SK-N-SH (cell line): Measurements from ENCODE around the gene PDE6A.

Experiments
- EP300 ChIP-seq, 2 experiments: IDR thresholded peaks; 2 replicates each; pipeline versions ENCODE4 v1.4.0 to v1.6.1; 2012; ENCODE audit warnings: borderline replicate concordance in 1 of 2, low read depth in 1 of 2, low read length in 1 of 2
- FOXJ3 ChIP-seq: sonication (generic); formaldehyde crosslinking; IDR thresholded peaks from 2 replicates; pipeline ENCODE4 v1.5.1; 2020; ENCODE audit warnings: mild to moderate bottlenecking, missing genetic modification reagents
- MXI1 ChIP-seq: IDR thresholded peaks from 2 replicates; pipeline ENCODE4 v1.6.1; 2012; ENCODE audit warnings: mild to moderate bottlenecking, low read depth, low read length, improper control_type of control experiment
- TCF12 ChIP-seq: IDR thresholded peaks from 2 replicates; pipeline ENCODE4 v1.4.0; 2012
- TEAD4 ChIP-seq: IDR thresholded peaks from 2 replicates; pipeline ENCODE4 v1.4.0; 2012; ENCODE audit warnings: mild to moderate bottlenecking, borderline replicate concordance; ENCODE audit not compliant: insufficient read depth
- TF ChIP-seq, protein P1 (sequence below): fragments of 200-600 bp; sonication (generic); IDR thresholded peaks from 2 replicates; pipeline ENCODE4 v1.6.1; 2017; ENCODE audit warnings: antibody characterized with exemption, mild to moderate bottlenecking, moderate library complexity

GRCh38 chr5:149847611-149848010 is 97.0 kb downstream of the PDE6A start:
- TF ChIP-seq, protein P1, sequence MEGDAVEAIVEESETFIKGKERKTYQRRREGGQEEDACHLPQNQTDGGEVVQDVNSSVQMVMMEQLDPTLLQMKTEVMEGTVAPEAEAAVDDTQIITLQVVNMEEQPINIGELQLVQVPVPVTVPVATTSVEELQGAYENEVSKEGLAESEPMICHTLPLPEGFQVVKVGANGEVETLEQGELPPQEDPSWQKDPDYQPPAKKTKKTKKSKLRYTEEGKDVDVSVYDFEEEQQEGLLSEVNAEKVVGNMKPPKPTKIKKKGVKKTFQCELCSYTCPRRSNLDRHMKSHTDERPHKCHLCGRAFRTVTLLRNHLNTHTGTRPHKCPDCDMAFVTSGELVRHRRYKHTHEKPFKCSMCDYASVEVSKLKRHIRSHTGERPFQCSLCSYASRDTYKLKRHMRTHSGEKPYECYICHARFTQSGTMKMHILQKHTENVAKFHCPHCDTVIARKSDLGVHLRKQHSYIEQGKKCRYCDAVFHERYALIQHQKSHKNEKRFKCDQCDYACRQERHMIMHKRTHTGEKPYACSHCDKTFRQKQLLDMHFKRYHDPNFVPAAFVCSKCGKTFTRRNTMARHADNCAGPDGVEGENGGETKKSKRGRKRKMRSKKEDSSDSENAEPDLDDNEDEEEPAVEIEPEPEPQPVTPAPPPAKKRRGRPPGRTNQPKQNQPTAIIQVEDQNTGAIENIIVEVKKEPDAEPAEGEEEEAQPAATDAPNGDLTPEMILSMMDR: no peak
- no peak for TF ChIP-seq EP300 (IDR thresholded peaks at IDR 0.05; ENCODE audit: borderline replicate concordance in 1 of 2, low read depth in 1 of 2, low read length in 1 of 2)
- TF ChIP-seq TCF12: no peak
- no peak for TF ChIP-seq MXI1
- no peak for TF ChIP-seq FOXJ3 (CRISPR knock-in tag)
- no peak for TF ChIP-seq TEAD4
